Upper lobe of left lung (tissue), 6 donors: ENCODE data around the gene RHOH. TPM values are rescaled to one million over a fixed set of nuclear protein-coding genes. Genes with fewer than 3 reads are reported as not detected.

Experiments
- ATAC-seq, 2 donors: fragments of 200-7000 bp; cut with Tn5 transposase; one replicate each; pipeline ENCODE4 v1.9.1; 2022; ENCODE audit warnings: mild to moderate bottlenecking in 2 of 2, moderate library complexity in 2 of 2; ENCODE audit not compliant: low FRiP score in 2 of 2
- DNase-seq, 2 donors: peaks; one replicate each; pipeline ENCODE4 v3.0.0-alpha.2; 2019 to 2020
- H3K27ac ChIP-seq, 4 donors: fragments of 200-600 bp; sonication (generic); one replicate each; pipeline ENCODE4 v1.5.1; 2016 to 2019
- H3K27me3 ChIP-seq, 4 donors: fragments of 200-600 bp; sonication (generic); one replicate each; pipeline ENCODE4 v1.5.1; 2017 to 2019
- H3K36me3 ChIP-seq, 4 donors: fragments of 200-600 bp; sonication (generic); one replicate each; pipeline ENCODE4 v1.5.1; 2016 to 2019
- H3K4me1 ChIP-seq, 4 donors: fragments of 200-600 bp; sonication (generic); one replicate each; pipeline ENCODE4 v1.5.1; 2018 to 2019
- H3K4me3 ChIP-seq, 4 donors: fragments of 200-600 bp; sonication (generic); one replicate each; pipeline ENCODE4 v1.5.1; 2017 to 2019; ENCODE audit warnings: mild to moderate bottlenecking in 2 of 4, moderate library complexity in 1 of 4
- H3K9me3 ChIP-seq, 4 donors: fragments of 200-600 bp; sonication (generic); one replicate each; pipeline ENCODE4 v1.5.1; 2018 to 2019
- CTCF ChIP-seq, 6 experiments: fragments of 450-650 bp in 4 of 6; fragments of 200-600 bp in 2 of 6; sonication (generic) in 2 of 6; IDR thresholded peaks; one replicate each; pipeline ENCODE4 v1.5.1; 2016 to 2019; ENCODE audit warnings: antibody characterized with exemption in 6 of 6
- EP300 ChIP-seq, 4 donors: sonication (generic); formaldehyde crosslinking; IDR thresholded peaks; one replicate each; pipeline ENCODE4 v1.5.1; 2017; ENCODE audit warnings: antibody characterized with exemption in 4 of 4, control low read depth in 2 of 4
- POLR2A ChIP-seq, 4 donors: fragments of 450-650 bp; IDR thresholded peaks; one replicate each; pipeline ENCODE4 v1.5.1; 2016 to 2017; ENCODE audit warnings: antibody characterized with exemption in 4 of 4, mild to moderate bottlenecking in 2 of 4
- POLR2AphosphoS5 ChIP-seq, 2 donors: sonication (generic); formaldehyde crosslinking; IDR thresholded peaks; one replicate each; pipeline ENCODE4 v1.5.1; 2017; ENCODE audit warnings: antibody characterized with exemption in 2 of 2
- WGBS, 2 donors: methylation state at CpG; one replicate each; pipeline ENCODE4 v1.1.5; 2017 to 2018; 5-methylcytosine and 5-hydroxymethylcytosine counted together
- total RNA-seq, 6 donors: library from RNA; depleted of rRNA in 4 of 6; stranded (reverse); fragments of >200 nt in 4 of 6; gene quantifications; one replicate each; pipeline versions ENCODE4 v1.1.0 to v1.2.1, GENCODE V29; 2016 to 2021
- donor health status: DM: no; HTN: no; CAD: no; lungs with moderate emphysema.
- donor health status: DM: no; HTN: yes; CAD: no; lungs with severe emphysema.

Gene RHOH
- total RNA-seq, 6 donors from 2014 or later = 5.5 to 19.9 (median 8.4) TPM

GRCh38 chr4:40238008-40238699, 41.3 kb downstream of the RHOH start:
- DNase-seq (no peak), ATAC-seq (no peak)
- TF ChIP-seq CTCF (IDR thresholded peaks at IDR 0.05) (no peak), POLR2A (IDR thresholded peaks at IDR 0.05) (no peak), POLR2AphosphoS5 (IDR thresholded peaks at IDR 0.05) (no peak), EP300 (IDR thresholded peaks at IDR 0.05) (no peak)
- Histone ChIP-seq H3K36me3 (no peaks in the 10 kb centered on the region), H3K27me3 (no peaks in the 10 kb centered on the region), H3K4me1 (peaks cover 0 to 4% (median under 1%) of the 10 kb centered on the region in 4 donors), H3K9me3 (no peaks in the 10 kb centered on the region), H3K27ac (peak overlapping the region in 3 of 4 donors; percentile 30 to 61 (median 60)), H3K4me3 (no peak overlapping the region)
- WGBS, 2 donors = 75 to 81% methylated on average over 12 of the region's 12 CpGs

- WGBS, 2 donors = 77 to 81% methylated on average over 12 of the region's 12 CpGs
- no peak overlapping the region for H3K4me3 ChIP-seq
- no peaks in the 10 kb centered on the region for H3K9me3 ChIP-seq
- no peaks in the 10 kb centered on the region for H3K36me3 ChIP-seq
- H3K4me1 ChIP-seq = peaks cover 0 to 4% (median 1%) of the 10 kb centered on the region in 4 donors
- DNase-seq = peak in 1 of 2 donors; percentile 64
- peak overlapping the region in 3 of 4 donors; percentile 30 to 61 (median 60) for H3K27ac ChIP-seq
- TF ChIP-seq EP300 (IDR thresholded peaks at IDR 0.05) = no peak
- TF ChIP-seq POLR2A (IDR thresholded peaks at IDR 0.05) = no peak
- no peak for TF ChIP-seq CTCF (IDR thresholded peaks at IDR 0.05)
- TF ChIP-seq POLR2AphosphoS5 (IDR thresholded peaks at IDR 0.05) = no peak
- ATAC-seq = peak; percentile 35 to 78
- H3K27me3 ChIP-seq = no peaks in the 10 kb centered on the region
Measured at GRCh38 chr4:40238700-40239548, 42.1 kb downstream of the RHOH start.

- H3K27me3 ChIP-seq = no peaks in the 10 kb centered on the region
- peaks cover 0 to 4% (median 1%) of the 10 kb centered on the region in 4 donors for H3K4me1 ChIP-seq
- no peak overlapping the region for H3K27ac ChIP-seq
- 88 to 92% methylated on average over 4 of the region's 4 CpGs for WGBS, 2 donors
- no peak overlapping the region for H3K4me3 ChIP-seq
- no peak for ATAC-seq
- no peaks in the 10 kb centered on the region for H3K36me3 ChIP-seq
- no peaks in the 10 kb centered on the region for H3K9me3 ChIP-seq
- no peak for DNase-seq
- no peak for TF ChIP-seq POLR2A (IDR thresholded peaks at IDR 0.05)
- no peak for TF ChIP-seq POLR2AphosphoS5 (IDR thresholded peaks at IDR 0.05)
- TF ChIP-seq EP300 (IDR thresholded peaks at IDR 0.05) = no peak
- no peak for TF ChIP-seq CTCF (IDR thresholded peaks at IDR 0.05)
Measured at GRCh38 chr4:40240040-40240653, 43.3 kb downstream of the RHOH start.

GRCh38 chr4:40241026-40241425, 44.2 kb downstream of the RHOH start:
- WGBS, 2 donors = 70 to 72% methylated on average over 4 of the region's 4 CpGs
- Histone ChIP-seq H3K4me3 (no peak overlapping the region), H3K36me3 (no peaks in the 10 kb centered on the region), H3K4me1 (peaks cover 0 to 4% (median 1%) of the 10 kb centered on the region in 4 donors), H3K27ac (no peak overlapping the region), H3K9me3 (no peaks in the 10 kb centered on the region), H3K27me3 (no peaks in the 10 kb centered on the region)
- ATAC-seq (no peak), DNase-seq (no peak)
- no peak for TF ChIP-seq POLR2AphosphoS5 (IDR thresholded peaks at IDR 0.05)
- TF ChIP-seq EP300 (IDR thresholded peaks at IDR 0.05) = no peak
- no peak for TF ChIP-seq POLR2A (IDR thresholded peaks at IDR 0.05)
- no peak for TF ChIP-seq CTCF (IDR thresholded peaks at IDR 0.05)
